ENCODE data around the gene EGR1. TPM values are rescaled to one million over a fixed set of nuclear protein-coding genes. Genes with fewer than 3 reads are reported as not detected.
A peak's percentile ranks its signal among the peaks of the same experiment; 100 is the strongest.

The EGR1 gene
- total RNA-seq, 1 donor from 2014 or later, result 701 TPM

GRCh38 chr5:138438724-138439476 lies 26.4 kb upstream of the EGR1 start, which contains the start of gene REEP2:
Gene REEP2, plus strand, starts transcription at chr5:138439057. Its CDS starts 152 bp downstream, at chr5:138439209.
- peaks cover 16% of the 10 kb centered on the region for H3K4me1 Mint-ChIP-seq
- H3K36me3 Mint-ChIP-seq, result peaks cover 13% of the 10 kb centered on the region
- peak within 1 kb of the TSS; percentile 72 for H3K27ac Mint-ChIP-seq
- TF ChIP-seq CTCF (IDR thresholded peaks at IDR 0.05; ENCODE audit: unreplicated experiment), result no peak
- DNase-seq (ENCODE audit: low spot score in 2 of 2, unreplicated experiment in 2 of 2), result peak in 1 of 2 experiments; percentile 68
- peak within 1 kb of the TSS; percentile 75 for H3K4me3 Mint-ChIP-seq
- H3K27me3 Mint-ChIP-seq (ENCODE audit: low read depth), result no peaks in the 10 kb centered on the region
- no peaks in the 10 kb centered on the region for H3K9me3 Mint-ChIP-seq

GRCh38 chr5:138439477-138440158 lies 25.7 kb upstream of the EGR1 start:
- no peak for TF ChIP-seq CTCF (IDR thresholded peaks at IDR 0.05; ENCODE audit: unreplicated experiment)
- no peaks in the 10 kb centered on the region for H3K27me3 Mint-ChIP-seq (ENCODE audit: low read depth)
- H3K4me3 Mint-ChIP-seq, result peak overlapping the region; percentile 75
- peaks cover 16% of the 10 kb centered on the region for H3K4me1 Mint-ChIP-seq
- no peaks in the 10 kb centered on the region for H3K9me3 Mint-ChIP-seq
- H3K27ac Mint-ChIP-seq, result peak overlapping the region; percentile 72
- H3K36me3 Mint-ChIP-seq, result peaks cover 12% of the 10 kb centered on the region
- no peak for DNase-seq (ENCODE audit: low spot score in 2 of 2, unreplicated experiment in 2 of 2)

- Mint-ChIP-seq H3K36me3 (peaks cover 5% of the 10 kb centered on the region), H3K9me3 (no peaks in the 10 kb centered on the region), H3K4me1 (peaks cover 16% of the 10 kb centered on the region), H3K4me3 (peak overlapping the region; percentile 75), H3K27ac (no peak overlapping the region), H3K27me3 (ENCODE audit: low read depth) (no peaks in the 10 kb centered on the region)
- DNase-seq (ENCODE audit: low spot score in 2 of 2, unreplicated experiment in 2 of 2), result no peak
- no peak for TF ChIP-seq CTCF (IDR thresholded peaks at IDR 0.05; ENCODE audit: unreplicated experiment)
Observed at GRCh38 chr5:138440159-138441073, 24.9 kb upstream of the EGR1 start.

- no peak for TF ChIP-seq CTCF (IDR thresholded peaks at IDR 0.05; ENCODE audit: unreplicated experiment)
- Mint-ChIP-seq H3K4me1 (peaks cover 16% of the 10 kb centered on the region), H3K27ac (no peak overlapping the region), H3K9me3 (no peaks in the 10 kb centered on the region), H3K4me3 (no peak overlapping the region), H3K36me3 (no peaks in the 10 kb centered on the region), H3K27me3 (ENCODE audit: low read depth) (no peaks in the 10 kb centered on the region)
- no peak for DNase-seq (ENCODE audit: low spot score in 2 of 2, unreplicated experiment in 2 of 2)
Observed at GRCh38 chr5:138441221-138441620, 24.1 kb upstream of the EGR1 start.

- H3K27me3 Mint-ChIP-seq (ENCODE audit: low read depth), result peaks cover 8% of the 10 kb centered on the region
- peaks cover 12% of the 10 kb centered on the region for H3K4me1 Mint-ChIP-seq
- H3K36me3 Mint-ChIP-seq, result no peaks in the 10 kb centered on the region
- no peaks in the 10 kb centered on the region for H3K9me3 Mint-ChIP-seq
- TF ChIP-seq CTCF (IDR thresholded peaks at IDR 0.05; ENCODE audit: unreplicated experiment), result no peak
- no peak for DNase-seq (ENCODE audit: low spot score in 2 of 2, unreplicated experiment in 2 of 2)
- no peak overlapping the region for H3K27ac Mint-ChIP-seq
- no peak overlapping the region for H3K4me3 Mint-ChIP-seq
Observed at GRCh38 chr5:138444078-138444773, 21.1 kb upstream of the EGR1 start.
